DND-41 (cell line): ENCODE measurements around the gene MRPL3.

Source experiments
- EZH2 ChIP-seq: IDR thresholded peaks from 3 replicates; pipeline ENCODE4 v1.6.1; 2012; ENCODE audit warnings: borderline replicate concordance, low read depth, mild to moderate bottlenecking, moderate library complexity, low read length, inconsistent platforms; ENCODE audit not compliant: severe bottlenecking
- TF ChIP-seq, protein P1 (sequence below): IDR thresholded peaks from 2 replicates; pipeline ENCODE4 v1.5.1; 2012; ENCODE audit warnings: borderline replicate concordance, low read length, moderate library complexity, mild to moderate bottlenecking; ENCODE audit not compliant: poor library complexity, severe bottlenecking; ENCODE audit errors: extremely low read depth

DNA sequence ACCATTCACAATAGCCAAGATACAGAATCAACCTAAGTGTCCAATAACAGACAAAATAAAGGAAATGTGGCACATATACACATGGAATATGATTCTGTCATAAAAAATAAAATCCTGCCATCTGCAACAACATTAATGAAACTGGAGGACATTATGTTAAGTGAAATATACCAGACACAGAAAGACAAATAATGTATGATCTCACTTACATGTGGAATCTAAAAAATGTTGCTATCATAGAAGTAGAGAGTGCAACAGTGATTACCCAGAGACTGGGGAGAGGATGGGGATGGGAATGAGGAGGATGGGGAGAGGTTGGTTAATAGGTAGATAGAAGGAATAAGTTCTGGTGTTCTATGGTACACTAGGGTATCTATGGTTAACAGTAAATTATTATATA lies 28.7 kb downstream of the MRPL3 start:
- TF ChIP-seq, protein P1, sequence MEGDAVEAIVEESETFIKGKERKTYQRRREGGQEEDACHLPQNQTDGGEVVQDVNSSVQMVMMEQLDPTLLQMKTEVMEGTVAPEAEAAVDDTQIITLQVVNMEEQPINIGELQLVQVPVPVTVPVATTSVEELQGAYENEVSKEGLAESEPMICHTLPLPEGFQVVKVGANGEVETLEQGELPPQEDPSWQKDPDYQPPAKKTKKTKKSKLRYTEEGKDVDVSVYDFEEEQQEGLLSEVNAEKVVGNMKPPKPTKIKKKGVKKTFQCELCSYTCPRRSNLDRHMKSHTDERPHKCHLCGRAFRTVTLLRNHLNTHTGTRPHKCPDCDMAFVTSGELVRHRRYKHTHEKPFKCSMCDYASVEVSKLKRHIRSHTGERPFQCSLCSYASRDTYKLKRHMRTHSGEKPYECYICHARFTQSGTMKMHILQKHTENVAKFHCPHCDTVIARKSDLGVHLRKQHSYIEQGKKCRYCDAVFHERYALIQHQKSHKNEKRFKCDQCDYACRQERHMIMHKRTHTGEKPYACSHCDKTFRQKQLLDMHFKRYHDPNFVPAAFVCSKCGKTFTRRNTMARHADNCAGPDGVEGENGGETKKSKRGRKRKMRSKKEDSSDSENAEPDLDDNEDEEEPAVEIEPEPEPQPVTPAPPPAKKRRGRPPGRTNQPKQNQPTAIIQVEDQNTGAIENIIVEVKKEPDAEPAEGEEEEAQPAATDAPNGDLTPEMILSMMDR, result no peak
- no peak for TF ChIP-seq EZH2
